AG09309 (cell line): ENCODE data around the gene ARHGAP10.
"Not testable (repeated sequence)": the region's sequence is repeated elsewhere in the genome, so short reads cannot be mapped to it uniquely, and the experiment has no call there.

ENCODE experiments used
- DNase-seq: peaks from one replicate; pipeline ENCODE4 v3.0.0-alpha.2; 2010; ENCODE audit warnings: low read depth
- H3K4me3 ChIP-seq: 2 replicates; pipeline ENCODE4 v1.5.1; 2011; ENCODE audit warnings: mild to moderate bottlenecking, low read depth, low read length, moderate library complexity; ENCODE audit not compliant: control insufficient read depth
- TF ChIP-seq, protein P1 (sequence below): IDR thresholded peaks from 2 replicates; pipeline ENCODE4 v1.5.1; 2011; ENCODE audit warnings: mild to moderate bottlenecking, low read depth, low read length, inconsistent platforms; ENCODE audit not compliant: insufficient read depth, control insufficient read depth; ENCODE audit errors: missing control alignments

ARHGAP10 gene

GRCh38 chr4:148078061-148078460 is 346.2 kb downstream of the ARHGAP10 start:
- no peak for DNase-seq
- H3K4me3 ChIP-seq, result no peak overlapping the region
- TF ChIP-seq, protein P1, sequence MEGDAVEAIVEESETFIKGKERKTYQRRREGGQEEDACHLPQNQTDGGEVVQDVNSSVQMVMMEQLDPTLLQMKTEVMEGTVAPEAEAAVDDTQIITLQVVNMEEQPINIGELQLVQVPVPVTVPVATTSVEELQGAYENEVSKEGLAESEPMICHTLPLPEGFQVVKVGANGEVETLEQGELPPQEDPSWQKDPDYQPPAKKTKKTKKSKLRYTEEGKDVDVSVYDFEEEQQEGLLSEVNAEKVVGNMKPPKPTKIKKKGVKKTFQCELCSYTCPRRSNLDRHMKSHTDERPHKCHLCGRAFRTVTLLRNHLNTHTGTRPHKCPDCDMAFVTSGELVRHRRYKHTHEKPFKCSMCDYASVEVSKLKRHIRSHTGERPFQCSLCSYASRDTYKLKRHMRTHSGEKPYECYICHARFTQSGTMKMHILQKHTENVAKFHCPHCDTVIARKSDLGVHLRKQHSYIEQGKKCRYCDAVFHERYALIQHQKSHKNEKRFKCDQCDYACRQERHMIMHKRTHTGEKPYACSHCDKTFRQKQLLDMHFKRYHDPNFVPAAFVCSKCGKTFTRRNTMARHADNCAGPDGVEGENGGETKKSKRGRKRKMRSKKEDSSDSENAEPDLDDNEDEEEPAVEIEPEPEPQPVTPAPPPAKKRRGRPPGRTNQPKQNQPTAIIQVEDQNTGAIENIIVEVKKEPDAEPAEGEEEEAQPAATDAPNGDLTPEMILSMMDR, result no peak

- H3K4me3 ChIP-seq, result no peak overlapping the region
- DNase-seq, result no peak
- TF ChIP-seq, protein P1, result no peak
These were observed 348.1 kb downstream of the ARHGAP10 start for GRCh38 chr4:148079961-148080360.

GRCh38 chr4:148081267-148081666 is 349.4 kb downstream of the ARHGAP10 start:
- TF ChIP-seq, protein P1, result no peak
- no peak overlapping the region for H3K4me3 ChIP-seq
- no peak for DNase-seq

- DNase-seq, result no peak
- TF ChIP-seq, protein P1, result no peak
- H3K4me3 ChIP-seq, result no peak overlapping the region
These were observed 349.9 kb downstream of the ARHGAP10 start for GRCh38 chr4:148081745-148082144.

DNA sequence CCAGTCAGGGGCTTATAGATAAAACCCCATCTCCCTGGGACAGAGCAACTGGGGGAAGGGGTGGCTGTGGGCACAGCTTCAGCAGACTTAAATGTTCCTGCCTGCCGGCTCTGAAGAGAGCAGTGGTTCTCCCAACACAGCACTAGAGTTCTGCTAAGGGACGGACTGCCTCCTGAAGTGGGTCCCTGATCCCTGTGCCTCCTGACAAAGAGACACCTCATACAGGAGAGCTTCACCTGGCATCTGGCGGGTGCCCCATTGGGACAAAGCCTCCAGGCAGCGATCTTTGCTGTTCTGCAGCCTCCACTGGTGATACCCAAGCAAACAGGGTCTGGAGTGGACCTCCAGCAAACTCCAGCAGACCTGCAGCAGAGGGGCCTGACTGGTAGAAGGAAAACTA is 351.2 kb downstream of the ARHGAP10 start:
- DNase-seq, H3K4me3 ChIP-seq: not testable (repeated sequence)

DNA sequence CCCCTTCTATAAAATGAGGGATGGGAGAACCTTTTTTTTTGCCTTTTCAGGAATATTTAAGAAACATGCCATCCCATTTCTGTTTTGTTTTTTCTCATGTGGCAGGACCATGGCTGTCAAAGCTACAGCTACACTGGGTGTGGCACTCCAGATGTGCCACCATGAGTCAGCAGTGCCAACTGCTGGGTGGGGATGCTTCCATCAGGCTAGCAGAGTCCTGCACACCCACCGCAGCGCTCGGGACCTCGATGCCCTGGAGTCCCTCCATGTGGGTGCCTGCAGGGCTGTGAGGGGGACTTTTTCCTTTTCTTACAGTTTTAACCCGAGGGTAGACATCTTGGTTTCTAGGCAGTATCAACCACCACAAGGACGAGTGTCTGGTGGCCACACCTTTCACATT is 357.7 kb downstream of the ARHGAP10 start:
- TF ChIP-seq, protein P1, result no peak
- no peak overlapping the region for H3K4me3 ChIP-seq
- DNase-seq, result no peak

DNA sequence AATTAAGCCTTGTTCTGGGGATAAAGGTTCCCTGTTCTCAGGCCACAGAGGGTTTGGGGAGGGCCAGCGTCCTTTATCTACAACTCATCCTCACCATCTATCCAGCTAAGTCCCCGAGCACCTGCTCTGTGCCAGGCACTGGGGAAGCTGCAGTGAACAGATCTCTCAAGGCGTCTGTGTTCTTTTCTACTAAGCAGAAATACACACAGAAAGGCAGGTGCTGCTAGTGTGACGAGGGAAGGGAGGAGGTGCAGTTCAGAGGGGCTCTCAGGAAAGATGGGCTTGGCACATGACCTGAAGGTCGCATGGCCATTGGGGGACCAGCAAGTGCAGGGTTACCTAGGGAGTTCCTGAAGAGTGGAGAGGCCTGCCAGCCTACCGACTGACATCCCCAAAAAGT is 358.1 kb downstream of the ARHGAP10 start:
- no peak for DNase-seq
- no peak overlapping the region for H3K4me3 ChIP-seq
- TF ChIP-seq, protein P1, result no peak
